GM11168 (cell line): Measurements from ENCODE around the gene ARHGEF40.
"Not testable (repeated sequence)": the region's sequence is repeated elsewhere in the genome, so short reads cannot be mapped to it uniquely, and the experiment has no call there.

Experiments used
- in situ Hi-C: fragments of 300-500 bp; cut with MboI; formaldehyde crosslinking; loops from one replicate; pipeline ENCODE4 v1.12.0; 2022; ENCODE audit warnings: low sequenced_read_pairs; ENCODE audit not compliant: unreplicated experiment

ARHGEF40 gene

DNA sequence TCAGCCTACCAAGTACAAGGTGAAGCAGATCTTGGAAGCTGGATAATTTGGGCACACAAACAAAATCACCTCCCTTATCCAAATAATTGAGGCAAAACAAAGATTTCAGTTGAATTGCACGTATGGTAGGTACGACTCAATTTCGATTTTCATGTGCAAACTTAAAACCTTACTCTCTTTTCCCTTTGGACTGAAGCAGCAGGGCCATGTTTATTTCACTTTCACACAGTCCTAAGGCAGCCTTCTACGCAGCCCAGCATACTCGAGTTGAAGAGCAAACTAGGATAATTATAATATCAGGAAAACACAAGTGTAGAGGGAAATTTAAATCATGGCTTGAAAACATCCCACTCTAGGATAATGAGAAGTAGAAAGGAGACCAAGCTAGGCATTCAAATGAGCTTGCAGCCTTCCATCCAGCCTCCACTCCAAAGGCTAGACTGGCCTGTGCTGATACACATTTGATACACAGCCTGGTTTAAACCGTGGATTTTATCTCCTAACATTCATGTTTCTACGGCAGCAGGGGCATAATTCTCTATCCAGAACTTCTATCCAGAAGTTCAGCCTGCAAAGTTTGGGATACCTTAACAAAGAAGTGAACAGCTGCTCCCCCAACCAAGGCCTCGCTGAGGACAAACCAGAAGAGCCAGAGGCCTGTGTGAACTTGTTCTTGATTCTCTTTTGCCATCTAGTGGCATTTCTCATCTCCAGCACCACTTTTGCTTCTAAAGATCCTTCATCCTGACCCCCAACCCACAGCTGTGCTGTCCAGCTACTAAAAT, 30.3 kb upstream of the ARHGEF40 start:
- in situ Hi-C loops, result no loop called here

DNA sequence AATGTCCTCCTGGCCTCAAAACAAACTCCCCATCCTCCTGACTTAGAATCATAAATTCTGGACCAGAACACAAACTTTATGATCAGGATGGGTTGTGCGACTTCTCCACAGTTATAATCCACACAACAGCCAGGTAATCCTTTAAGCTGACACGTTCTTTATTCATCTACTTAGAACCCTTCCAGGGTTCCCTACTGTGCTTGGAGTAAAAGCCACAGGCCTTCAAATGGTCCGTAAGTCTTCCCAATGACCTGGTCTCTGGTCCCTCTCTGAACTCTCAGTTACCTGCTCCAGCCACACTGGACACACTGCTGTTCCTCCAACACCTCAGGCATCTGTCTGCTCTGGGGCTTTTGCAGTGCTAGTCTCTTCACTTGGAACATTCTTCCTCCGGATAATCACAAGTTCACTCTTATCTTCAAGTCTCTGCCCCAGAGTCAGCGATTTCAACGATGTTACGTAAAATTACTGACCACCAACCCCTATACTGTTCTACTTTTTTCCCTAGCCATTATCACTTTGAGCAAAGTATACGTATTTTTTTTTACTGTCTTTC, 29.7 kb upstream of the ARHGEF40 start:
- in situ Hi-C loops, result no loop called here

- in situ Hi-C loops, result not testable (repeated sequence)
Observed at GRCh38 chr14:21040941-21041340, 29.2 kb upstream of the ARHGEF40 start.

GRCh38 chr14:21041676-21042433, 28.2 kb upstream of the ARHGEF40 start, which contains the start of gene RNASE7:
RNASE7 (plus strand) TSS chr14:21042362; CDS start chr14:21042993, 631 bp downstream.
- in situ Hi-C loops, result no loop called here

DNA sequence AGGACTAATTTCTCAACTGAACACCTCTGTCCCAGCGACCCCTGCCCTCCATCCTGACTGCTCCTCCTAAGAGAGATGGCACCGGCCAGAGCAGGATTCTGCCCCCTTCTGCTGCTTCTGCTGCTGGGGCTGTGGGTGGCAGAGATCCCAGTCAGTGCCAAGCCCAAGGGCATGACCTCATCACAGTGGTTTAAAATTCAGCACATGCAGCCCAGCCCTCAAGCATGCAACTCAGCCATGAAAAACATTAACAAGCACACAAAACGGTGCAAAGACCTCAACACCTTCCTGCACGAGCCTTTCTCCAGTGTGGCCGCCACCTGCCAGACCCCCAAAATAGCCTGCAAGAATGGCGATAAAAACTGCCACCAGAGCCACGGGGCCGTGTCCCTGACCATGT, 27.2 kb upstream of the ARHGEF40 start:
- in situ Hi-C loops, result no loop called here

- in situ Hi-C loops, result no loop called here
Observed at GRCh38 chr14:21043387-21043973, 26.6 kb upstream of the ARHGEF40 start.

DNA sequence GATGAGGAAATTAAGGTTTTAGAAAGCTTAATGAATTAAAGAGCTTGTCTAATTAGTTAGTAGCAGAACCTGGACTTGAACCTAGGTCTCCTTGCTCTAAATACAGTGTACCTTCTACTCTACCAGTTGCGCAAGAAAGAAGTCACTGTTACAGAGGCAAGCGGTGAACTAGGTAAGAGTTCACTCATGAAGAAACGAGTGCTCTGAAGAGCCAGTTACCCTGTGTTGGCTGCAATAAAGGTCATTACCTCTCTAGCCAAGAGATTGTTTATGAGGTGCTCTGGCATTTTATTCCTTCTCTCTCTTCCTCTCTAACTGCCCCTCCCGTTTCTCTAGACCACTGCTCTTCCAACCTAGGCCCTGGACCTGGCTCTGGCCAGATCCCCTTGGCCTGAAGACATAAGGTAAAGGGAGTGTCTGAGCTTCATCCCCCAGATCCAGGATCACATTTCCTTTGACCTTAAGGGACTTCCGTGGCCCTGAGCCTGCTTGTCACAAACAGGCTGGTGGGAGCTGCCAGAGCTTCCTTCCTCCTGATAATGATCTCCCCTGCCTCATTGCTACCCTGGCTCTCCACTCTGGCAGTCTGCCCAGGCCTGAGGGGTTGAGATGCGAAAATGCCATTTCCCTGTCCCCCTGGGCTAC, 26.0 kb upstream of the ARHGEF40 start:
- in situ Hi-C loops, result no loop called here

GRCh38 chr14:21047378-21047781, 22.7 kb upstream of the ARHGEF40 start:
- in situ Hi-C loops, result no loop called here

GRCh38 chr14:21048638-21049037, 21.5 kb upstream of the ARHGEF40 start:
- in situ Hi-C loops, result no loop called here

DNA sequence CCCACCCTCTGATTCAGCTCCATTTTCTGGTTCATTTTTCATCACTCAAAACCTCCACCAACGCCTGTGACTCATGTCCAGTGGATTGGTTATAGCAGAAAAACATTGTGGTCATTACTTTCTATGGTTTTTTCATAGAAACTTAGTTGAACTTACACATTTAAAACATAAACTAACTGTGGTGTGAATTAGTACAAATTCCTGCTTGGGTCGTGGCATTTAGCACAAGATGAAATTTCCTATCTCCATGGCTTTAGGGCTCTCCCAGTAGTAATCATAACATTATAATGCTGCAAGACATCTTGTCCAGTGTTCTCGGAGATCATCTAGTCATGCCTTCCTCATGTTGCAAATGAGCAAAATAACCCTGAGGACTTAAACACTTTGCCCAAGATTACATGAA, 20.8 kb upstream of the ARHGEF40 start:
- in situ Hi-C loops, result no loop called here

- in situ Hi-C loops, result no loop called here
Observed at GRCh38 chr14:21050597-21050996, 19.5 kb upstream of the ARHGEF40 start.

DNA sequence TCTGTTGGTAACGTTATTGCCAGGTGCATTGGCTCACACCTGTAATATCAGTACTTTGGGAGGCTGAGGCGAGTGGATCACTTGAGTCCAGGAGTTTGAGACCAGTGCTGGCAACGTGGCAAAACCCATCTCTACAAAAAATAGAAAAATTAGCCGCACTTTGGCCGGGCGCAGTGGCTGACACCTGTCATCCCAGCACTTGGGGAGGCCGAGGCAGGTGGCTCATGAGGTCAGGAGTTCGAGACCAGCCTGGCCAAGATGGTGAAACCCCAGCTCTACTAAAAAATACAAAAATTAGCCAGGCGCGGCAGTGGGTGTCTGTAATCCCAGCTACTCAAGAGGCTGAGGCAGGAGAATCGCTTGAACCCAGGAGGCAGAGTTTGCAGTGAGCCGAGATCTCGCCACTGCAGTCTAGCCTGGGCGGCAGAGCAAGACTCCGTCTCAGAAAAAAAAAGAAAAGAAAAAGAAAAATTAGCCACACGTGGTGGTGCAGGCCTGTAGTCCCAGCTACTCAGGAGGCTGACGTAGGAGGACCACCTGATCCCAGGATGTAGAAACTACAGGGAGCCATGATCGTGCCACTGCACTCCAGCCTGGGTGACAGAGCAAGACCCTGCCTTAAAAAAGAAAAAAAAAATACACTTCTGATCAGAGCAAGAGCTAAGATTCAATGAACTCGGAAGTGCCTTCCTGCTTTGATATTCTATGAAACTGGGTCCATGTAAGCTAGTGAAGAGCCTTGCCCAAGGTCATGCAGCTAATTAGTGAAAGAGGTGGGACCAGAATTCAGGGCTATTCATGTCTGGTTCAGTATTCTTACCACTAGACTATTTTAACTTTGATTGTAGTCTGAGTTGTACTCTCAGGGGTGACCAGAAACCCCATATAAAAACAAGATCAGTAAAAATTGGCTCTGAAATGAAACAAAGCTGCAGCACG, 16.7 kb upstream of the ARHGEF40 start:
- in situ Hi-C loops, result no loop called here

DNA sequence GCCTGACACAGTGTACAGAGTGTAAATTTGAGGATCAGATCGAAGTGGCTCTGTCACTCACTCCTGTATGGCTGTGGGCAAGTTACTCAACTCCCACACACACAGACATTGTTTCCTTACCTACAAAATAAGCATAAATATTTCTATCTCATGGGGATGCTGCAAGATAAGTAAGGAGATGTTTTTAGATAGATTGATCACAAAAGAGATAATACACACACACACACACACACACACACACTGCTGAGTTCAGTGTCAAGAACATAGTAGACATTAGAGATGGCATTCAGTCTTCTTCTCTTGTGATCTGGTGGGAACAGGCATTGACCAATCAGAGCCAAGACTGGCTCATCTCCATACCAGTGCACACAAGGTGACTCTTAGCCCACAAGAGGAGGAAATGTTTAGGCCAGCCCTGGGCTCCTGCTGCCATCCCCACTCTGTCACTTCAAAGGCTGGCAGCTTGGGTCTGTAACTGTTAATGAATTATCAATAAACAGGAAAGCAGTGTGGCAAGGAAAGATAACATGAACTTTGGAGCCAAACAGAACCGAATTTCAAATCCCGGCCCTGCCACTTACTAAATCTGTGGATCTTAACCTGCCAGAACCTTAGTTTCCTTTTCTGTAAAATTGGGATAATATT, 15.9 kb upstream of the ARHGEF40 start:
- in situ Hi-C loops, result no loop called here

DNA sequence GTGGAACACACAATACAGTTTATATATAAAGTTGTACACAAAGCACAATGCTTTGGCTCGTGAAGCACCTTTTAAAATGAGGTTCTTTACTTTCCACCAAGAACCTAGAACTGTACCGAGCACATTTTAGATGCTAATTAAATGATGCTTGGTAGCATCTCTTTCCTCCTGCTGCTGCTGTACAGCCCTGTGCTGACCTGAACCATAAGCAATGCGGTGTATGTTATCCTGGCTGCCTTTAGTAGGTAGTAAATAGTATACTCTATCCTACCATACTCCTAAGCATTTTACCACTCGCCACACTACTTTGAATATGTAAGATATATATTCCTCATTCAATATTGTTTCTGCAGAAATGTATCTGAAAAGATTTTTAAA, 15.3 kb upstream of the ARHGEF40 start:
- in situ Hi-C loops, result no loop called here

- in situ Hi-C loops, result no loop called here
Observed at GRCh38 chr14:21055432-21056117, 14.5 kb upstream of the ARHGEF40 start.

- in situ Hi-C loops, result no loop called here
Observed at GRCh38 chr14:21056520-21057163, 13.5 kb upstream of the ARHGEF40 start.

DNA sequence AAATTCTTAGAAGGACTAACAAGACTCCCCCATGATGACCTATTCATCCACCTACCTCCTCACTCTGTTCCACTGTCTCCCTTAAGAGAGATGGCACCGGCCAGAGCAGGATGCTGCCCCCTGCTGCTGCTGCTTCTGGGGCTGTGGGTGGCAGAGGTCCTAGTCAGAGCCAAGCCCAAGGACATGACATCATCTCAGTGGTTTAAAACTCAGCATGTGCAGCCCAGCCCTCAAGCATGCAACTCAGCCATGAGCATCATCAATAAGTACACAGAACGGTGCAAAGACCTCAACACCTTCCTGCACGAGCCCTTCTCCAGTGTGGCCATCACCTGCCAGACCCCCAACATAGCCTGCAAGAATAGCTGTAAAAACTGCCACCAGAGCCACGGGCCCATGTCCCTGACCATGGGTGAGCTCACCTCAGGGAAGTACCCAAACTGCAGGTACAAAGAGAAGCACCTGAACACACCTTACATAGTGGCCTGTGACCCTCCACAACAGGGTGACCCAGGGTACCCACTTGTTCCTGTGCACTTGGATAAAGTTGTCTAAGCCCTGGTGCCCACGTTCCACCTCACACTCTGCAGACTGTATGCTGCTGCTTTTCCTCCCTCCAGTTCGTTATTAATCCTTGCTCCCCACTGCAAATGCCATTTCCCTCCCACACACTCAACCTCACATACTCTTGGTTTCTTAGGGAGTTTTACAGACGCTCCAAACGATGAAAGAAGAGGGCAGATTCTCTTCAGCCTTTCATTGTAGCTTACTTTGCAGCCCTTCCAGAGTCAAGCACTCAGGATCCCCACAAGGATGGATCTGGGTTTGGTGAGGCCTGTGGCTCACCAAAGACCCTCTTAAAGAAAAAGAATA, 12.1 kb upstream of the ARHGEF40 start, which contains the start of gene RNASE8:
RNASE8 (plus strand) TSS at position 20 of the 873 bp plus-strand sequence; CDS start at position 91, 71 bp downstream.
- in situ Hi-C loops, result no loop called here
